Stimulated activated CD8-positive, alpha-beta memory T cell treated with anti-CD3 and anti-CD28 coated beads, Interleukin-15, amount 100 ng/mL, for 48 hours (primary cell): ENCODE measurements around the gene PHYHD1.

Experiments
- DNase-seq, 2 donors: peaks; one replicate each; pipeline ENCODE4 v3.0.0-alpha.2; 2020; ENCODE audit warnings: low read depth in 2 of 2

PHYHD1 gene

GRCh38 chr9:128901379-128901778 lies 19.4 kb upstream of the PHYHD1 start:
- no peak for DNase-seq

- DNase-seq, result no peak
Observed at GRCh38 chr9:128901822-128902221, 19.0 kb upstream of the PHYHD1 start.

GRCh38 chr9:128902351-128903078 lies 18.3 kb upstream of the PHYHD1 start:
- DNase-seq, result peak; percentile 73 to 76

- DNase-seq, result no peak
Observed at GRCh38 chr9:128903079-128903461, 17.7 kb upstream of the PHYHD1 start.

GRCh38 chr9:128903871-128904620 lies 16.7 kb upstream of the PHYHD1 start:
- no peak for DNase-seq

GRCh38 chr9:128905964-128906363 lies 14.8 kb upstream of the PHYHD1 start:
- no peak for DNase-seq

GRCh38 chr9:128906741-128907140 lies 14.0 kb upstream of the PHYHD1 start:
- DNase-seq, result no peak

- DNase-seq, result no peak
Observed at GRCh38 chr9:128908372-128908771, 12.4 kb upstream of the PHYHD1 start.

GRCh38 chr9:128909859-128910258 lies 10.9 kb upstream of the PHYHD1 start:
- no peak for DNase-seq

GRCh38 chr9:128910906-128911305 lies 9.9 kb upstream of the PHYHD1 start:
- no peak for DNase-seq

GRCh38 chr9:128911529-128912035 lies 9.2 kb upstream of the PHYHD1 start:
- no peak for DNase-seq

- no peak for DNase-seq
Observed at GRCh38 chr9:128912270-128912853, 8.4 kb upstream of the PHYHD1 start.

- DNase-seq, result no peak
Observed at GRCh38 chr9:128913048-128913900, 7.5 kb upstream of the PHYHD1 start.

GRCh38 chr9:128913995-128914772 lies 6.6 kb upstream of the PHYHD1 start:
- DNase-seq, result no peak

- no peak for DNase-seq
Observed at GRCh38 chr9:128916204-128916603, 4.6 kb upstream of the PHYHD1 start.

GRCh38 chr9:128916745-128917144 lies 4.0 kb upstream of the PHYHD1 start:
- no peak for DNase-seq

GRCh38 chr9:128917151-128917849 lies 3.5 kb upstream of the PHYHD1 start:
- no peak for DNase-seq

- no peak for DNase-seq
Observed at GRCh38 chr9:128918921-128919320, 1.9 kb upstream of the PHYHD1 start.

GRCh38 chr9:128919402-128920089 lies 1.2 kb upstream of the PHYHD1 start:
- no peak for DNase-seq
